Measurements from ENCODE around the gene FDX1. TPM values are rescaled to one million over a fixed set of nuclear protein-coding genes. Genes with fewer than 3 reads are reported as not detected.

Gene FDX1
- total RNA-seq, 2 experiments from 2014 or later, result 13.3 to 15.9 TPM

DNA sequence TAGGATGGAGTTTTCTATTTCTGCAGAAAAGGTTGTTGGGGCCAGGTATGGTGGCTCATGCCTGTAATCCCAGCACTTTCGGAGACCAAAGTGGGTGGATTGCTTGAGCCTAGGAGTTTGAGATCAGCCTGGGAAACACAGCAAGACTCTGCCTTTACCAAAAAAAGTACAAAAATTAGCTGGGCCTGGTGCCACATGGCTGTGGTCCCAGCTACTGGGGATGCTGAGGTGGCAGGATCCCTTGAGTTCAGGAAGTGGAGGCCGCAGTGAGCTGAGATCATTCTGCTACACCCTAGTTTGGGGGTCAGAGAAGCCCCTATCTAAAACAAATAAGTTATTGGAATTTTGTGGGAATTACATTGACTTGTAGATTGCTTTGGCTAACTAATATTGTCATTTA lies 71.7 kb downstream of the FDX1 start:
- TF ChIP-seq, protein P1, sequence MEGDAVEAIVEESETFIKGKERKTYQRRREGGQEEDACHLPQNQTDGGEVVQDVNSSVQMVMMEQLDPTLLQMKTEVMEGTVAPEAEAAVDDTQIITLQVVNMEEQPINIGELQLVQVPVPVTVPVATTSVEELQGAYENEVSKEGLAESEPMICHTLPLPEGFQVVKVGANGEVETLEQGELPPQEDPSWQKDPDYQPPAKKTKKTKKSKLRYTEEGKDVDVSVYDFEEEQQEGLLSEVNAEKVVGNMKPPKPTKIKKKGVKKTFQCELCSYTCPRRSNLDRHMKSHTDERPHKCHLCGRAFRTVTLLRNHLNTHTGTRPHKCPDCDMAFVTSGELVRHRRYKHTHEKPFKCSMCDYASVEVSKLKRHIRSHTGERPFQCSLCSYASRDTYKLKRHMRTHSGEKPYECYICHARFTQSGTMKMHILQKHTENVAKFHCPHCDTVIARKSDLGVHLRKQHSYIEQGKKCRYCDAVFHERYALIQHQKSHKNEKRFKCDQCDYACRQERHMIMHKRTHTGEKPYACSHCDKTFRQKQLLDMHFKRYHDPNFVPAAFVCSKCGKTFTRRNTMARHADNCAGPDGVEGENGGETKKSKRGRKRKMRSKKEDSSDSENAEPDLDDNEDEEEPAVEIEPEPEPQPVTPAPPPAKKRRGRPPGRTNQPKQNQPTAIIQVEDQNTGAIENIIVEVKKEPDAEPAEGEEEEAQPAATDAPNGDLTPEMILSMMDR (conservative IDR thresholded peaks at IDR 0.05; ENCODE audit: low read length), result no peak
- no peak for TF ChIP-seq EZH2phosphoT487 (IDR thresholded peaks at IDR 0.05; ENCODE audit: borderline replicate concordance, low read depth, low read length)
- ChIA-PET CTCF (ENCODE audit: unreplicated experiment) (no interaction called here), POLR2A (no interaction called here)
- Histone ChIP-seq H3K36me3 (ENCODE audit: insufficient read depth, low read length) (no peaks in the 10 kb centered on the region), H3K4me1 (ENCODE audit: insufficient read depth, low read length, poor library complexity, severe bottlenecking) (no peaks in the 10 kb centered on the region), H3K27ac (ENCODE audit: low read depth, low read length, poor library complexity, severe bottlenecking) (no peak overlapping the region), H2AFZ (ENCODE audit: low read length) (no peak overlapping the region), H3K79me2 (ENCODE audit: insufficient read depth, low read depth, low read length) (no peaks in the 10 kb centered on the region), H3K9me3 (ENCODE audit: low read length) (no peaks in the 10 kb centered on the region), H4K20me1 (ENCODE audit: insufficient read depth, low read length) (no peaks in the 10 kb centered on the region), H3K4me2 (ENCODE audit: low read length) (no peak overlapping the region), H3K9me2 (ENCODE audit: insufficient read depth, low read length) (no peaks in the 10 kb centered on the region), H3K4me3 (ENCODE audit: low read depth, low read length, poor library complexity, severe bottlenecking) (no peak overlapping the region)
- BruUV-seq (replicated peaks), result no TSS peak
- no peak for DNase-seq (ENCODE audit: low spot score)
- intact Hi-C loops (cut with micrococcal nuclease; ENCODE audit: unreplicated experiment), result no loop called here

DNA sequence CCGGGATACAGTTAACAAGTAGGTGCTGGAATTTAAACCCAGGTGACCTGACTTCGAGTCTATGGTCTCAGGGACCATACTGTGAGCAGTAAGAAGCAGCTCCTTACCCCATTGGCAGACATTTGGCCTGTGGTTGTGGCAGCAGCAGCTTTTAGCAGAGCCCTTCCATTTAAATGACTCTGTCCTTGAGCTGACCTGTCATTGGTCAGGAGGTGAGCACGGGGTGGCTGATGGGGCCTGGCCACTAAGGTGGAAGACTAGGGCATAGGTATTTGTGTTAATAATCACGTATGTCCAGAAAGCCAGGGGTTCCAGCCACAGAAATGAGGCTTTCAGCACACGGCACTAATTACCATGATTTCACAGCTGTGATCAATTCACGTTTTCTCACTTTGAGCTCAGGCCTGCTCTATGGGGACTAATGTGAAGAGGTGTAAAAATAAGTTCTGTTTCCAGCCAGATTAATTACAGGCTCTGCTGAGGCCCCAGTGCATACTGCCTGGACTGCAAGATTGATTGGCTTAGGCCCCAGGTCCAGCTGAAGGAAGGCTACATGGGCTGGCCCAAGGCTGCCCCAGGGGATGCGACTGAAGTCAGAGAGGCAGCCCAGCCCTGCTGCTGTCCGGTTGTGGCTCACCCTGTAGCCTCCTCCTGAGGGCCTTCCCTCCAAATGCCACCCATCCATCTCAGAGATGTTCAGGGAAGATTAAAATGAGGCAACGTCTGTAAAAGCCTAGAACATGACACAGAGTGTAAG lies 76.0 kb downstream of the FDX1 start:
- no peaks in the 10 kb centered on the region for H3K36me3 ChIP-seq (ENCODE audit: insufficient read depth, low read length)
- H3K79me2 ChIP-seq (ENCODE audit: insufficient read depth, low read depth, low read length), result no peaks in the 10 kb centered on the region
- POLR2A ChIA-PET, result interaction anchor here (0.6 to 1.3 kb wide), 5 partner anchors 10 to 801 kb away, joined by 3 to 4 read pairs (median 3); no protein-coding TSS in a partner anchor
- H3K4me3 ChIP-seq (ENCODE audit: low read depth, low read length, poor library complexity, severe bottlenecking), result no peak overlapping the region
- intact Hi-C loops (cut with micrococcal nuclease; ENCODE audit: unreplicated experiment), result no loop called here
- H3K9me3 ChIP-seq (ENCODE audit: low read length), result no peaks in the 10 kb centered on the region
- no peaks in the 10 kb centered on the region for H3K4me1 ChIP-seq (ENCODE audit: insufficient read depth, low read length, poor library complexity, severe bottlenecking)
- H3K27ac ChIP-seq (ENCODE audit: low read depth, low read length, poor library complexity, severe bottlenecking), result no peak overlapping the region
- H3K9me2 ChIP-seq (ENCODE audit: insufficient read depth, low read length), result no peaks in the 10 kb centered on the region
- BruUV-seq (replicated peaks), result no TSS peak
- no peak overlapping the region for H2AFZ ChIP-seq (ENCODE audit: low read length)
- no peak overlapping the region for H3K4me2 ChIP-seq (ENCODE audit: low read length)
- H4K20me1 ChIP-seq (ENCODE audit: insufficient read depth, low read length), result no peaks in the 10 kb centered on the region
- TF ChIP-seq EZH2phosphoT487 (IDR thresholded peaks at IDR 0.05; ENCODE audit: borderline replicate concordance, low read depth, low read length), result no peak
- TF ChIP-seq, protein P1 (conservative IDR thresholded peaks at IDR 0.05; ENCODE audit: low read length), result no peak
- CTCF ChIA-PET (ENCODE audit: unreplicated experiment), result no interaction called here
- DNase-seq (ENCODE audit: low spot score), result no peak

DNA sequence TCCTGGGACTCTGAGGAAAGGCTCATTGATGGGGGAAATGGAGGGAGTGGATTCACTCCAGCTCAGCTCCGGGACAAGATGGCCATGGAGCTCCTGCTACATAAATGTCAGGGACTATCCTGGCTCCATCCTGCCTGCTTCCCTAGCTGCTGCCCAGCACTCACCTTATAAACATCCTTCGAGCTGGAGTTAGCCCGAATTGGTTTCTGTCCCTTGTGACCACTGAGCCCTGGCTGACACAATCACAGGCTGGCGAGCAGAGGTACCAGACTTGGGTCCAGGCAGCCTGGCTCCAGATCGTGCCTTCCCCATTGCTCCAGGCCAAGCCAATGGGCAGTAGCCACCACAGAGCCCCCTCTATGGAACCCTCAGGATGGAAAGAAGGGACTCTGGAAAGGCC lies 77.6 kb downstream of the FDX1 start:
- ChIA-PET POLR2A (interaction anchor here (0.5 to 0.6 kb wide), 2 partner anchors 334 to 1959 kb away, joined by 3 to 5 read pairs; no protein-coding TSS in a partner anchor), CTCF (ENCODE audit: unreplicated experiment) (no interaction called here)
- Histone ChIP-seq H3K4me3 (ENCODE audit: low read depth, low read length, poor library complexity, severe bottlenecking) (no peak overlapping the region), H3K79me2 (ENCODE audit: insufficient read depth, low read depth, low read length) (no peaks in the 10 kb centered on the region), H3K4me1 (ENCODE audit: insufficient read depth, low read length, poor library complexity, severe bottlenecking) (no peaks in the 10 kb centered on the region), H3K36me3 (ENCODE audit: insufficient read depth, low read length) (no peaks in the 10 kb centered on the region), H2AFZ (ENCODE audit: low read length) (no peak overlapping the region), H3K27ac (ENCODE audit: low read depth, low read length, poor library complexity, severe bottlenecking) (no peak overlapping the region), H3K9me2 (ENCODE audit: insufficient read depth, low read length) (no peaks in the 10 kb centered on the region), H3K9me3 (ENCODE audit: low read length) (no peaks in the 10 kb centered on the region), H4K20me1 (ENCODE audit: insufficient read depth, low read length) (no peaks in the 10 kb centered on the region), H3K4me2 (ENCODE audit: low read length) (no peak overlapping the region)
- no peak for TF ChIP-seq EZH2phosphoT487 (IDR thresholded peaks at IDR 0.05; ENCODE audit: borderline replicate concordance, low read depth, low read length)
- TF ChIP-seq, protein P1 (conservative IDR thresholded peaks at IDR 0.05; ENCODE audit: low read length), result no peak
- no TSS peak for BruUV-seq (replicated peaks)
- intact Hi-C loops (cut with micrococcal nuclease; ENCODE audit: unreplicated experiment), result no loop called here
- no peak for DNase-seq (ENCODE audit: low spot score)

Data from OCI-LY7 (cell line).